ENCODE data around the gene CECR2. TPM values are rescaled to one million over a fixed set of nuclear protein-coding genes. Genes with fewer than 3 reads are reported as not detected.

Gene CECR2
- total RNA-seq, 1 experiment from 2014 or later, result not detected

GRCh38 chr22:17348464-17349103, 20.7 kb upstream of the CECR2 start:
- Histone ChIP-seq H3K4me1 (replicated peaks) (0 out of 2 replicates have a peak, but pooled peaks cover 3% of the 10 kb centered on the region), H3K36me3 (no peaks in the 10 kb centered on the region), H3K9me3 (replicated peaks) (no peaks in the 10 kb centered on the region), H3K27me3 (replicated peaks) (peaks cover 4% of the 10 kb centered on the region), H3K4me3 (no peak overlapping the region), H3K27ac (no peak overlapping the region)
- DNase-seq (ENCODE audit: low read depth in 1 of 2, low spot score in 2 of 2), result no peak

DNA sequence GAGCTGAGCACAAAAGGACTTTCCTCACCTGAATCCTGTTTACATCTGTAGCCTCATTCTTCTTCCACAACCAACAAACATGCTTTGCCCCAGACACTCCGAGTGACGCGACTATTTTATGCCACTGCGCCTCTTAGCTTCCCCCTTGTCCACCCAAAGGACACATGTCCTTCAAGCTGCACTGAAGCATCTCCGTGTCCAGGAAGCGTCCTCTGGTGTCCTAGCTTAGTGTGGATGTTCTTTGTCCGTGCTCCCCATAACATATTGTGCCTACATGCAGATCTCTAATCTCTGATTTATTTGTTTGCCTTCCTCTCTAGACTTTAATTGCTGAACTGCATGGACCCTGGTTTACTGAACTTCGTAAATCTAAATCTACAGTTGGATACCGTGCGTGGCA, 20.1 kb upstream of the CECR2 start:
- H3K27me3 ChIP-seq (replicated peaks), result peaks cover 4% of the 10 kb centered on the region
- no peak overlapping the region for H3K4me3 ChIP-seq
- no peak overlapping the region for H3K27ac ChIP-seq
- H3K4me1 ChIP-seq (replicated peaks), result 0 out of 2 replicates have a peak, but pooled peaks cover 3% of the 10 kb centered on the region
- no peaks in the 10 kb centered on the region for H3K9me3 ChIP-seq (replicated peaks)
- no peaks in the 10 kb centered on the region for H3K36me3 ChIP-seq
- DNase-seq (ENCODE audit: low read depth in 1 of 2, low spot score in 2 of 2), result no peak

GRCh38 chr22:17350292-17350691, 19.0 kb upstream of the CECR2 start:
- no peak for DNase-seq (ENCODE audit: low read depth in 1 of 2, low spot score in 2 of 2)

GRCh38 chr22:17352798-17353197, 16.5 kb upstream of the CECR2 start:
- H3K27ac ChIP-seq, result no peak overlapping the region
- 0 out of 2 replicates have a peak, but pooled peaks cover 3% of the 10 kb centered on the region for H3K4me1 ChIP-seq (replicated peaks)
- H3K9me3 ChIP-seq (replicated peaks), result no peaks in the 10 kb centered on the region
- no peak overlapping the region for H3K4me3 ChIP-seq
- peaks cover 6% of the 10 kb centered on the region for H3K27me3 ChIP-seq (replicated peaks)
- no peak for DNase-seq (ENCODE audit: low read depth in 1 of 2, low spot score in 2 of 2)
- H3K36me3 ChIP-seq, result no peaks in the 10 kb centered on the region

More at GRCh38 chr22:17350292-17350691, 19.0 kb upstream of the CECR2 start:
- Histone ChIP-seq H3K36me3 (no peaks in the 10 kb centered on the region), H3K4me1 (replicated peaks) (0 out of 2 replicates have a peak, but pooled peaks cover 3% of the 10 kb centered on the region), H3K4me3 (no peak overlapping the region), H3K9me3 (replicated peaks) (no peaks in the 10 kb centered on the region), H3K27me3 (replicated peaks) (peaks cover 4% of the 10 kb centered on the region), H3K27ac (no peak overlapping the region)

GRCh38 chr22:17357688-17358087, 11.6 kb upstream of the CECR2 start:
- Histone ChIP-seq H3K36me3 (no peaks in the 10 kb centered on the region), H3K4me3 (no peak overlapping the region), H3K4me1 (replicated peaks) (no peaks in the 10 kb centered on the region), H3K9me3 (replicated peaks) (no peaks in the 10 kb centered on the region), H3K27ac (no peak overlapping the region), H3K27me3 (replicated peaks) (peaks cover 22% of the 10 kb centered on the region; the same call in 1 of the 2 replicates)
- no peak for DNase-seq (ENCODE audit: low read depth in 1 of 2, low spot score in 2 of 2)

GRCh38 chr22:17358415-17358814, 10.8 kb upstream of the CECR2 start:
- H3K27me3 ChIP-seq (replicated peaks), result peaks cover 22% of the 10 kb centered on the region; the same call in 1 of the 2 replicates
- no peaks in the 10 kb centered on the region for H3K9me3 ChIP-seq (replicated peaks)
- no peak for DNase-seq (ENCODE audit: low read depth in 1 of 2, low spot score in 2 of 2)

GRCh38 chr22:17359501-17359900, 9.8 kb upstream of the CECR2 start:
- Histone ChIP-seq H3K9me3 (replicated peaks) (no peaks in the 10 kb centered on the region), H3K4me3 (no peak overlapping the region), H3K4me1 (replicated peaks) (no peaks in the 10 kb centered on the region), H3K27ac (no peak overlapping the region), H3K36me3 (no peaks in the 10 kb centered on the region), H3K27me3 (replicated peaks) (peaks cover 22% of the 10 kb centered on the region; the same call in 1 of the 2 replicates)
- DNase-seq (ENCODE audit: low read depth in 1 of 2, low spot score in 2 of 2), result no peak

More at GRCh38 chr22:17358415-17358814, 10.8 kb upstream of the CECR2 start:
- Histone ChIP-seq H3K27ac (no peak overlapping the region), H3K4me3 (no peak overlapping the region), H3K36me3 (no peaks in the 10 kb centered on the region), H3K4me1 (replicated peaks) (no peaks in the 10 kb centered on the region)

GRCh38 chr22:17366329-17366728, 2.9 kb upstream of the CECR2 start:
- peaks cover 3% of the 10 kb centered on the region; the same call in 1 of the 2 replicates for H3K4me1 ChIP-seq (replicated peaks)
- no peak overlapping the region for H3K4me3 ChIP-seq
- no peak overlapping the region for H3K27ac ChIP-seq
- H3K9me3 ChIP-seq (replicated peaks), result no peaks in the 10 kb centered on the region
- H3K36me3 ChIP-seq, result no peaks in the 10 kb centered on the region
- no peak for DNase-seq (ENCODE audit: low read depth in 1 of 2, low spot score in 2 of 2)
- peaks cover 55% of the 10 kb centered on the region for H3K27me3 ChIP-seq (replicated peaks)

- H3K27ac ChIP-seq, result no peak overlapping the region
- H3K4me1 ChIP-seq (replicated peaks), result peaks cover 3% of the 10 kb centered on the region; the same call in 1 of the 2 replicates
- no peak for DNase-seq (ENCODE audit: low read depth in 1 of 2, low spot score in 2 of 2)
- no peaks in the 10 kb centered on the region for H3K9me3 ChIP-seq (replicated peaks)
- H3K4me3 ChIP-seq, result no peak overlapping the region
- no peaks in the 10 kb centered on the region for H3K36me3 ChIP-seq
- H3K27me3 ChIP-seq (replicated peaks), result peaks cover 60% of the 10 kb centered on the region
Measured at GRCh38 chr22:17366830-17367229, 2.4 kb upstream of the CECR2 start.

DNA sequence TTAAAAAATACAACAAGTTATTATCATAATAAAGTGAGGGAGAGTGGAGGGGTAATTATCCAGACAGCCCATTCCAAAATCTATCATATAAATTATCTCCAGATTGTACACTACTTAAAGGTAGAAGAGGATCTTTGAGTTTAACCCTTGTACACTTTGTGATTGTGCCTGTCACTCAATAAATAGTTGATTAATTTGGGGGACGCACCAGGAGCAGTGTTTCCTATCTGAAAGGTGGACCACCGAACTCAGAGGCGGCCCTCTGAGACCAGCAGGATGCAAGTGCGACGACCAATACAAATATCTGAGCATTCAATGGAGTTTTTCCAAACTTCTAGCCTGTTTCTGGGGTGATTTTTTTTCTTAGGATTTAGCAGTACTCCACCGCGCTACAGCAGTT, 1.1 kb upstream of the CECR2 start:
- H3K4me3 ChIP-seq, result no peak overlapping the region
- peaks cover 67% of the 10 kb centered on the region for H3K27me3 ChIP-seq (replicated peaks)

GRCh38 chr22:17368554-17369438, 464 bp upstream of the CECR2 start:
- peaks cover 72% of the 10 kb centered on the region for H3K27me3 ChIP-seq (replicated peaks)
- H3K4me3 ChIP-seq, result no peak overlapping the region
- DNase-seq (ENCODE audit: low read depth in 1 of 2, low spot score in 2 of 2), result no peak
- H3K27ac ChIP-seq, result no peak overlapping the region
- peaks cover 3% of the 10 kb centered on the region; the same call in 1 of the 2 replicates for H3K4me1 ChIP-seq (replicated peaks)
- no peaks in the 10 kb centered on the region for H3K9me3 ChIP-seq (replicated peaks)
- H3K36me3 ChIP-seq, result no peaks in the 10 kb centered on the region

More for the DNA sequence above, 1.1 kb upstream of the CECR2 start:
- no peaks in the 10 kb centered on the region for H3K36me3 ChIP-seq
- no peak for DNase-seq (ENCODE audit: low read depth in 1 of 2, low spot score in 2 of 2)
- peaks cover 3% of the 10 kb centered on the region; the same call in 1 of the 2 replicates for H3K4me1 ChIP-seq (replicated peaks)
- H3K9me3 ChIP-seq (replicated peaks), result no peaks in the 10 kb centered on the region
- H3K27ac ChIP-seq, result no peak overlapping the region

DNA sequence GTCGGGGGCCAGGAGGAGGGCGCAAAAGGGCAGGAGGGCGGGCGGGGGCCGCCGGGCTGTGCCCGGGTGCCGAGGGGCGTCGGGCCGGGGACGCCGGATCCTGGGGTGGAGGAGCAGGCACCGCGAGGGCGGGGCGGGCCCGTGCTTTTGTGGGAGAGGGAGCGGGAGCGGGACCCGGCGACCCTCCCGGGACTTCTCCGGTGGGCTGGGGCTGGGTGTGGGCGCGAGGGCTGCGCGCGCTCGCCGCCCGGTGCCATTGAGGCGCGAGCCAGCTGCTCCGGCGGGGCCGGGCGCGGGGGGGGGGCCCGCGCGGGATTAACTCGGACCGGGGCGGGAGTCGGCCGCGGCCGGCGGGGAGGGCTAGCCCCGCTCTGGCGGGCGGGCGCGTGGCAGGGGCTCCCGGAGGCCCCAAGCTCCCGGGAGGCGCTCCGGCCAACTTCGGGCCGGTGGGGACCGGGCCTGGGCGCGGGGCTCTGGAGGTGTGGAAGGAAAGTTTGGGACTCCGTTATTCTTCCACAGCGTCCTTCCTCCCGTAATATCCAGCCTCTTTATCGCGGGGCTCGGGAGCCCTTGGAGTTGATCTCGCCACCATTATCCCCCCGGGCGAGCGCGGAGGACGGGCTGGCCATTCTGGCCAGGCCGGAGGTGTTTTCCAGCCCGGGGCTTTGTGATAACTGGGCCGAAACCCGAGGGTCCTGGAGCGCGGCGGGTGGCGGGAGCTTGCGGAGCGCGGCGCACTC, 936 bp downstream of the CECR2 start:
- no peaks in the 10 kb centered on the region for H3K36me3 ChIP-seq
- H3K27me3 ChIP-seq (replicated peaks), result peaks cover 83% of the 10 kb centered on the region
- H3K4me3 ChIP-seq, result no peak overlapping the region

GRCh38 chr22:17370766-17371432, 1.6 kb downstream of the CECR2 start:
- no peak overlapping the region for H3K27ac ChIP-seq

More for the DNA sequence above, 936 bp downstream of the CECR2 start:
- H3K27ac ChIP-seq, result no peak overlapping the region
- no peaks in the 10 kb centered on the region for H3K9me3 ChIP-seq (replicated peaks)
- peaks cover 3% of the 10 kb centered on the region; the same call in 1 of the 2 replicates for H3K4me1 ChIP-seq (replicated peaks)
- DNase-seq (ENCODE audit: low read depth in 1 of 2, low spot score in 2 of 2), result no peak

More at GRCh38 chr22:17370766-17371432, 1.6 kb downstream of the CECR2 start:
- H3K27me3 ChIP-seq (replicated peaks), result peaks cover 80% of the 10 kb centered on the region
- no peak for DNase-seq (ENCODE audit: low read depth in 1 of 2, low spot score in 2 of 2)
- H3K4me3 ChIP-seq, result no peak overlapping the region
- H3K4me1 ChIP-seq (replicated peaks), result peaks cover 3% of the 10 kb centered on the region; the same call in 1 of the 2 replicates
- no peaks in the 10 kb centered on the region for H3K9me3 ChIP-seq (replicated peaks)
- no peaks in the 10 kb centered on the region for H3K36me3 ChIP-seq
